A549 (cell line): ENCODE results near the gene KLRD1. TPM values are rescaled to one million over a fixed set of nuclear protein-coding genes. Genes with fewer than 3 reads are reported as not detected.

Source experiments
- ATAC-seq, 2 experiments: fragments of 200-7000 bp in 1 of 2; fragments of >200 bp in 1 of 2; cut with Nextera tagmentation in 1 of 2; cut with Tn5 transposase in 1 of 2; 3 replicates each; pipeline versions ENCODE4 v1.8.0 to v1.9.1; 2018 to 2020; ENCODE audit warnings: mild to moderate bottlenecking in 1 of 2, moderate library complexity in 1 of 2
- CTCF ChIA-PET: fragments of 300-600 bp; sonication (Branson Sonifier 250); formaldehyde crosslinking; extraction: SDS; loops from one replicate; lab custom pipeline; 2021; ENCODE audit warnings: antibody characterized with exemption, inconsistent platforms; lab: Yijun Ruan, JAX
- POLR2A ChIA-PET: fragments of 350-600 bp; formaldehyde crosslinking; extraction: SDS; loops from one replicate; lab custom pipeline; 2021; ENCODE audit warnings: antibody characterized with exemption, inconsistent platforms; lab: Yijun Ruan, JAX
- DNase-seq, 2 experiments: peaks; one replicate each; pipeline versions ENCODE4 v3.0.0 to v3.0.0-alpha.2; 2011 to 2016; ENCODE audit warnings: low read depth in 1 of 2, low spot score in 1 of 2
- FAIRE-seq: peaks from 2 replicates; lab custom pipeline; 2011; peaks lifted over from hg19 to GRCh38; lab: Jason Lieb, UNC
- H3K27ac ChIP-seq, 2 experiments: fragments of >200 bp; sonication (Bioruptor Twin); formaldehyde crosslinking; 3 replicates each; pipeline ENCODE4 v1.5.1; 2016 to 2017
- H3K4me1 ChIP-seq: fragments of >200 bp; sonication (Bioruptor Twin); formaldehyde crosslinking; 3 replicates; pipeline ENCODE4 v1.6.1; 2016
- H3K4me2 ChIP-seq: fragments of >200 bp; sonication (Bioruptor Twin); formaldehyde crosslinking; 3 replicates; pipeline ENCODE4 v1.6.1; 2016
- H3K4me3 ChIP-seq: fragments of >200 bp; sonication (Bioruptor Twin); formaldehyde crosslinking; 3 replicates; pipeline ENCODE4 v1.5.1; 2016
- H3K9me3 ChIP-seq: fragments of >200 bp; sonication (Bioruptor Twin); formaldehyde crosslinking; 3 replicates; pipeline ENCODE4 v1.6.1; 2016
- E2F6 ChIP-seq: IDR thresholded peaks from 2 replicates; pipeline ENCODE4 v1.6.1; 2012; ENCODE audit warnings: low read depth, borderline replicate concordance
- EHF ChIP-seq: fragments of 250-450 bp; sonication (Bioruptor Pico); IDR thresholded peaks from 2 replicates; pipeline ENCODE4 v1.5.0; 2020; ENCODE audit warnings: mild to moderate bottlenecking
- EHMT2 ChIP-seq: fragments of 200-600 bp; sonication (generic); IDR thresholded peaks from 2 replicates; pipeline ENCODE4 v1.6.1; 2016; ENCODE audit warnings: antibody characterized with exemption, low read depth, mild to moderate bottlenecking, moderate library complexity
- EP300 ChIP-seq, 2 experiments: fragments of >200 bp; sonication (Bioruptor Twin); formaldehyde crosslinking; IDR thresholded peaks; 2 replicates in 1 of 2; 3 replicates in 1 of 2; pipeline ENCODE4 v1.6.1; 2016 to 2017
- FOSL2 ChIP-seq, 2 experiments: fragments of 450-650 bp in 1 of 2; fragments of >200 bp in 1 of 2; sonication (Bioruptor Twin) in 1 of 2; formaldehyde crosslinking; IDR thresholded peaks; 2 replicates each; pipeline versions ENCODE4 v1.5.0 to v1.6.1; 2016 to 2020; ENCODE audit warnings: mild to moderate bottlenecking in 1 of 2, moderate library complexity in 1 of 2
- FOXS1 ChIP-seq: fragments of 250-450 bp; sonication (Bioruptor Pico); IDR thresholded peaks from 2 replicates; pipeline ENCODE4 v1.5.0; 2020; ENCODE audit warnings: mild to moderate bottlenecking, moderate library complexity
- GATA3 ChIP-seq: IDR thresholded peaks from 2 replicates; pipeline ENCODE4 v1.6.1; 2012; ENCODE audit warnings: borderline replicate concordance
- HMGXB4 ChIP-seq: fragments of 250-450 bp; sonication (Bioruptor Pico); IDR thresholded peaks from 2 replicates; pipeline ENCODE4 v1.5.0; 2021; ENCODE audit warnings: mild to moderate bottlenecking, moderate library complexity, borderline replicate concordance
- HOXB13 ChIP-seq: fragments of 250-450 bp; sonication (Bioruptor Pico); IDR thresholded peaks from 2 replicates; pipeline ENCODE4 v1.5.0; 2020; ENCODE audit warnings: low read depth, mild to moderate bottlenecking, moderate library complexity
- MAFK ChIP-seq: fragments of 450-650 bp; IDR thresholded peaks from 2 replicates; pipeline ENCODE4 v1.6.1; 2014; ENCODE audit not compliant: partially characterized antibody
- MAZ ChIP-seq: fragments of 150-350 bp; IDR thresholded peaks from 2 replicates; pipeline ENCODE4 v1.6.1; 2014; ENCODE audit warnings: antibody characterized with exemption, low read depth, low read length, borderline replicate concordance
- MYC ChIP-seq: IDR thresholded peaks from 2 replicates; pipeline ENCODE4 v1.6.1; 2012; ENCODE audit warnings: mild to moderate bottlenecking, inconsistent platforms, low read length, improper control_type of control experiment, borderline replicate concordance
- NR3C1 ChIP-seq: fragments of >200 bp; sonication (Bioruptor Twin); formaldehyde crosslinking; IDR thresholded peaks from 3 replicates; pipeline ENCODE4 v1.6.1; 2017
- PHF8 ChIP-seq: fragments of 200-600 bp; sonication (generic); IDR thresholded peaks from 2 replicates; pipeline ENCODE4 v1.6.1; 2016; ENCODE audit warnings: low read depth, mild to moderate bottlenecking, antibody characterized with exemption, moderate library complexity, borderline replicate concordance
- RAD21 ChIP-seq, 2 experiments: fragments of >200 bp in 1 of 2; sonication (Bioruptor Twin) in 1 of 2; formaldehyde crosslinking in 1 of 2; IDR thresholded peaks in 1 of 2; conservative IDR thresholded peaks in 1 of 2; 2 replicates in 1 of 2; 3 replicates in 1 of 2; pipeline ENCODE4 v1.6.1; 2012 to 2018; ENCODE audit warnings: inconsistent platforms in 1 of 2
- RCOR1 ChIP-seq: fragments of 150-350 bp; IDR thresholded peaks from 2 replicates; pipeline ENCODE4 v1.6.1; 2014; ENCODE audit warnings: antibody characterized with exemption, low read length, low read depth
- REST ChIP-seq: fragments of 200-600 bp; sonication (generic); IDR thresholded peaks from 2 replicates; pipeline ENCODE4 v1.6.1; 2016; ENCODE audit warnings: antibody characterized with exemption, mild to moderate bottlenecking, moderate library complexity
- SMC3 ChIP-seq: fragments of >200 bp; sonication (Bioruptor Twin); formaldehyde crosslinking; IDR thresholded peaks from 3 replicates; pipeline ENCODE4 v1.6.1; 2018; ENCODE audit warnings: inconsistent platforms
- SREBF2 ChIP-seq: fragments of 450-650 bp; IDR thresholded peaks from 2 replicates; pipeline ENCODE4 v1.6.1; 2014; ENCODE audit warnings: mild to moderate bottlenecking, moderate library complexity
- TP53 ChIP-seq: fragments of 250-450 bp; sonication (Bioruptor Pico); IDR thresholded peaks from 2 replicates; pipeline ENCODE4 v1.5.0; 2021; ENCODE audit warnings: mild to moderate bottlenecking, moderate library complexity
- ZSCAN20 ChIP-seq: fragments of 250-450 bp; sonication (Bioruptor Pico); IDR thresholded peaks from 2 replicates; pipeline ENCODE4 v1.8.0; 2022; ENCODE audit warnings: mild to moderate bottlenecking, moderate library complexity
- WGBS: methylation state at CpG from one replicate; pipeline ENCODE4 v1.1.6; 2017; ENCODE audit errors: missing lambda C conversion rate; 5-methylcytosine and 5-hydroxymethylcytosine counted together
- polyA plus RNA-seq, 4 experiments: library from polyadenylated mRNA; depleted of rRNA in 3 of 4; stranded (reverse); fragments of >200 nt; fragmentation: RNase III in 1 of 4; extraction: RNeasy Plus Mini Kit Qiagen cat#74134 plus additional on column Dnase treatment in 1 of 4; gene quantifications; 2 replicates in 3 of 4; 3 replicates in 1 of 4; pipeline ENCODE4 v1.2.3, GENCODE V29; 2011 to 2017

The KLRD1 gene
- polyA plus RNA-seq, 2 of the 4 experiments (the other 2 are of a cell fraction) = 0.01 TPM; not detected in 1

GRCh38 chr12:10301103-10301502, 6.6 kb upstream of the KLRD1 start:
- Histone ChIP-seq H3K4me3 (no peak overlapping the region), H3K4me2 (no peak overlapping the region), H3K9me3 (0 out of 3 replicates have a peak, but pooled peaks cover 5% of the 10 kb centered on the region), H3K27ac (no peak overlapping the region), H3K4me1 (no peaks in the 10 kb centered on the region)
- TF ChIP-seq RCOR1 = no peak
- no peak for TF ChIP-seq EP300 (IDR thresholded peaks at IDR 0.05)
- TF ChIP-seq ZSCAN20 (CRISPR knock-in tag) = no peak
- no peak for TF ChIP-seq MAZ
- no peak for TF ChIP-seq EHMT2
- no peak for TF ChIP-seq PHF8
- no peak for TF ChIP-seq FOXS1 (CRISPR knock-in tag)
- no peak for TF ChIP-seq REST
- TF ChIP-seq HMGXB4 (CRISPR knock-in tag) = no peak
- no peak for TF ChIP-seq NR3C1
- no peak for TF ChIP-seq RAD21 (conservative IDR thresholded peaks at IDR 0.05 in 1 of 2, IDR thresholded peaks at IDR 0.05 in 1 of 2)
- TF ChIP-seq TP53 = no peak
- no peak for TF ChIP-seq E2F6
- POLR2A ChIA-PET = no interaction called here
- FAIRE-seq (no peak), ATAC-seq (no peak), DNase-seq (no peak)
- WGBS = 22% methylated on average over 1 of the region's 1 CpG
- CTCF ChIA-PET = interaction anchor here (0.6 to 1.2 kb wide), 2 partner anchors 40 to 65 kb away, joined by 3 read pairs; no protein-coding TSS in a partner anchor

GRCh38 chr12:10304161-10304574, 3.5 kb upstream of the KLRD1 start:
- no peak overlapping the region for H3K4me3 ChIP-seq
- TF ChIP-seq GATA3 = no peak
- TF ChIP-seq RCOR1 = no peak
- no peak for TF ChIP-seq FOSL2 (IDR thresholded peaks at IDR 0.05)
- no peak for TF ChIP-seq FOSL2 (CRISPR knock-in tag; IDR thresholded peaks at IDR 0.05)
- no peak for TF ChIP-seq SMC3
- no peak for TF ChIP-seq REST
- TF ChIP-seq SREBF2 = no peak
- no peak for TF ChIP-seq EHF (CRISPR knock-in tag)
- no peak for TF ChIP-seq HOXB13 (CRISPR knock-in tag)
- TF ChIP-seq MYC = no peak
- no peak for TF ChIP-seq NR3C1
- no peak for TF ChIP-seq MAFK
- no peak for TF ChIP-seq ZSCAN20 (CRISPR knock-in tag)
- TF ChIP-seq, all 56 proteins: peak for 0
- WGBS = 46% methylated on average over 3 of the region's 3 CpGs
- Histone ChIP-seq H3K4me2 (no peak overlapping the region), H3K9me3 (0 out of 3 replicates have a peak, but pooled peaks cover 5% of the 10 kb centered on the region), H3K27ac (no peak overlapping the region), H3K4me1 (no peaks in the 10 kb centered on the region)
- no peak for FAIRE-seq
- POLR2A ChIA-PET = no interaction called here
- no peak for ATAC-seq
- CTCF ChIA-PET = interaction anchor here (0.7 kb wide), 1 partner anchor 1588 kb away, joined by 4 read pairs; no protein-coding TSS in a partner anchor
- DNase-seq = no peak
